SK-N-MC (cell line): ENCODE data around the gene MARK3.

Experiments
- DNase-seq: peaks from one replicate; pipeline ENCODE4 v3.0.0-alpha.2; 2011; ENCODE audit warnings: low read depth, low spot score
- H3K27ac ChIP-seq: fragments of 200-600 bp; sonication (generic); 2 replicates; pipeline ENCODE4 v1.5.1; 2016; ENCODE audit warnings: mixed run types
- H3K36me3 ChIP-seq: fragments of 200-600 bp; sonication (generic); 2 replicates; pipeline ENCODE4 v1.6.1; 2017; ENCODE audit warnings: antibody characterized with exemption, low read length, mixed read lengths; ENCODE audit not compliant: insufficient read depth
- H3K4me3 ChIP-seq: fragments of 200-600 bp; sonication (generic); 2 replicates; pipeline ENCODE4 v1.5.1; 2016
- H3K9ac ChIP-seq: fragments of 200-600 bp; sonication (generic); 2 replicates; pipeline ENCODE4 v1.8.0; 2017; ENCODE audit warnings: mixed run types, mixed read lengths; ENCODE audit not compliant: insufficient read length
- H3K9me3 ChIP-seq: fragments of 200-600 bp; sonication (generic); 2 replicates; pipeline ENCODE4 v1.6.1; 2017; ENCODE audit warnings: low read depth, mild to moderate bottlenecking, antibody characterized with exemption, low read length, moderate library complexity, mixed read lengths
- EZH2 ChIP-seq: fragments of 200-600 bp; sonication (generic); IDR thresholded peaks from one replicate; pipeline ENCODE4 v1.6.1; 2017; ENCODE audit warnings: antibody characterized with exemption
- FOXP2 ChIP-seq: optimal IDR thresholded peaks from 2 replicates; pipeline ENCODE3; 2011; ENCODE audit warnings: mild to moderate bottlenecking, moderate library complexity; ENCODE audit not compliant: insufficient read depth; ENCODE audit errors: extremely low read length, control extremely low read depth
- POLR2AphosphoS5 ChIP-seq: IDR thresholded peaks from 2 replicates; pipeline ENCODE4 v1.6.1; 2012; ENCODE audit warnings: mild to moderate bottlenecking, low read depth, low read length, borderline replicate concordance

The MARK3 gene

GRCh38 chr14:103390605-103391004, 5.4 kb downstream of the MARK3 start:
- H3K27ac ChIP-seq, result peak overlapping the region; percentile 80
- no peak overlapping the region for H3K9ac ChIP-seq
- H3K9me3 ChIP-seq, result no peaks in the 10 kb centered on the region
- no peak for DNase-seq
- peaks cover 12% of the 10 kb centered on the region; the same call in 1 of the 2 replicates for H3K36me3 ChIP-seq
- TF ChIP-seq EZH2, result no peak
- TF ChIP-seq FOXP2, result no peak
- no peak for TF ChIP-seq POLR2AphosphoS5
- H3K4me3 ChIP-seq, result no peak overlapping the region

- no peak overlapping the region for H3K9ac ChIP-seq
- no peak for DNase-seq
- no peaks in the 10 kb centered on the region for H3K9me3 ChIP-seq
- peaks cover 12% of the 10 kb centered on the region; the same call in 1 of the 2 replicates for H3K36me3 ChIP-seq
- no peak overlapping the region for H3K4me3 ChIP-seq
- no peak overlapping the region for H3K27ac ChIP-seq
- TF ChIP-seq EZH2, result no peak
- TF ChIP-seq FOXP2, result no peak
- no peak for TF ChIP-seq POLR2AphosphoS5
Observed at GRCh38 chr14:103391048-103391447, 5.8 kb downstream of the MARK3 start.

GRCh38 chr14:103392106-103392505, 6.9 kb downstream of the MARK3 start:
- Histone ChIP-seq H3K27ac (no peak overlapping the region), H3K9me3 (no peaks in the 10 kb centered on the region), H3K9ac (no peak overlapping the region), H3K36me3 (peaks cover 12% of the 10 kb centered on the region; the same call in 1 of the 2 replicates), H3K4me3 (no peak overlapping the region)
- TF ChIP-seq EZH2 (no peak), FOXP2 (no peak), POLR2AphosphoS5 (no peak)
- no peak for DNase-seq

- TF ChIP-seq EZH2 (no peak), POLR2AphosphoS5 (no peak), FOXP2 (no peak)
- no peak overlapping the region for H3K4me3 ChIP-seq
- DNase-seq, result no peak
- H3K36me3 ChIP-seq, result peaks cover 12% of the 10 kb centered on the region; the same call in 1 of the 2 replicates
- no peaks in the 10 kb centered on the region for H3K9me3 ChIP-seq
- no peak overlapping the region for H3K27ac ChIP-seq
- no peak overlapping the region for H3K9ac ChIP-seq
Observed at GRCh38 chr14:103392572-103392971, 7.4 kb downstream of the MARK3 start.

GRCh38 chr14:103393070-103393469, 7.9 kb downstream of the MARK3 start:
- peaks cover 8% of the 10 kb centered on the region; the same call in 1 of the 2 replicates for H3K36me3 ChIP-seq
- DNase-seq, result no peak
- peak overlapping the region; percentile 16; the same call in 1 of the 2 replicates for H3K27ac ChIP-seq
- no peak overlapping the region for H3K4me3 ChIP-seq
- no peak overlapping the region for H3K9ac ChIP-seq
- no peaks in the 10 kb centered on the region for H3K9me3 ChIP-seq
- TF ChIP-seq FOXP2 (no peak), POLR2AphosphoS5 (no peak), EZH2 (no peak)

- Histone ChIP-seq H3K9ac (no peak overlapping the region), H3K4me3 (no peak overlapping the region; the same call in 1 of the 2 replicates), H3K9me3 (no peaks in the 10 kb centered on the region), H3K36me3 (no peaks in the 10 kb centered on the region), H3K27ac (no peak overlapping the region)
- no peak for DNase-seq
- TF ChIP-seq POLR2AphosphoS5 (no peak), FOXP2 (no peak), EZH2 (no peak)
Observed at GRCh38 chr14:103393676-103394626, 8.7 kb downstream of the MARK3 start.

- no peak for DNase-seq
- TF ChIP-seq EZH2 (no peak), POLR2AphosphoS5 (no peak), FOXP2 (no peak)
- Histone ChIP-seq H3K36me3 (no peaks in the 10 kb centered on the region), H3K27ac (no peak overlapping the region), H3K4me3 (no peak overlapping the region), H3K9me3 (no peaks in the 10 kb centered on the region), H3K9ac (no peak overlapping the region)
Observed at GRCh38 chr14:103395244-103395643, 10.0 kb downstream of the MARK3 start.

- TF ChIP-seq POLR2AphosphoS5, result no peak
- no peak for TF ChIP-seq FOXP2
- TF ChIP-seq EZH2, result no peak
- H3K4me3 ChIP-seq, result no peak overlapping the region
- H3K9ac ChIP-seq, result no peak overlapping the region
- no peaks in the 10 kb centered on the region for H3K36me3 ChIP-seq
- no peak for DNase-seq
- H3K27ac ChIP-seq, result no peak overlapping the region
- H3K9me3 ChIP-seq, result no peaks in the 10 kb centered on the region
Observed at GRCh38 chr14:103396463-103396862, 11.2 kb downstream of the MARK3 start.
